ENCODE data around the gene CAMK2N1. TPM values are rescaled to one million over a fixed set of nuclear protein-coding genes. Genes with fewer than 3 reads are reported as not detected.

CAMK2N1 gene
- total and polyA plus RNA-seq, 12 donors: 0.89 to 68.7 (median 32.6) TPM

- TF ChIP-seq CTCF (IDR thresholded peaks at IDR 0.05) (no peak), POLR2A (IDR thresholded peaks at IDR 0.05) (no peak)
- intact Hi-C loops (cut with DNase I): no loop called here
- WGBS, 4 donors: 91 to 95% (median 93%) methylated on average over 7 of the region's 7 CpGs
- Histone ChIP-seq H3K36me3 (replicated peaks in 1 of 2) (no peaks in the 10 kb centered on the region), H3K4me1 (replicated peaks in 1 of 2) (no peaks in the 10 kb centered on the region), H3K4me3 (no peak overlapping the region), H3K27me3 (no peaks in the 10 kb centered on the region), H3K9me3 (replicated peaks in 1 of 3) (no peaks in the 10 kb centered on the region), H3K27ac (no peak overlapping the region)
- DNase-seq: no peak
Measured at GRCh38 chr1:20447794-20448193, 38.2 kb downstream of the CAMK2N1 start.

DNA sequence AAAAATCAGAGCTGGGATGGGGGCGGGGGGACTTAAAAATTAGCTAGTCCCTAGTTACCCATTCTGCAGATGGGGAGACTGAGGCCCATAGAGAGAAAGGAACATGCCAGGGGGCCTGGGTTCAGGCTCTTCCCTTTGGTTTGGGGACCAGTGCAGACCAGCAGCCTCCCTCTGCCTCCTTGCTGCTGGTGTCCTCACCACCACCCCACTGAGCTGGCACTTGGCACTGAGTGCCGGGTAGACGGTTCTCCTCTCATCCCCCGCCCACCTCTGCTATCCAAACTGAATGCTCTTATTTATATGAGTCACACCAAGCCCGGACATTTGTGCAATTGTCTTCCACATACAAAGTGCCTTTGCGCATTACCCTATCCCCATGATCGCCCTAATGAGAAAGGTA is 39.2 kb downstream of the CAMK2N1 start:
- Histone ChIP-seq H3K36me3 (replicated peaks in 1 of 2) (no peaks in the 10 kb centered on the region), H3K9me3 (replicated peaks in 1 of 3) (no peaks in the 10 kb centered on the region), H3K4me3 (no peak overlapping the region), H3K4me1 (replicated peaks in 1 of 2) (no peaks in the 10 kb centered on the region), H3K27me3 (no peaks in the 10 kb centered on the region), H3K27ac (no peak overlapping the region)
- TF ChIP-seq CTCF (IDR thresholded peaks at IDR 0.05): no peak
- no peak for TF ChIP-seq POLR2A (IDR thresholded peaks at IDR 0.05)
- intact Hi-C loops (cut with DNase I): no loop called here
- DNase-seq: no peak
- 65 to 79% (median 70%) methylated on average over 7 of the region's 7 CpGs for WGBS, 4 donors

- 73 to 79% (median 75%) methylated on average over 6 of the region's 6 CpGs for WGBS, 4 donors
- intact Hi-C loops (cut with DNase I): no loop called here
- H3K9me3 ChIP-seq (replicated peaks in 1 of 3): no peaks in the 10 kb centered on the region
- H3K27me3 ChIP-seq: no peaks in the 10 kb centered on the region
- H3K4me1 ChIP-seq (replicated peaks in 1 of 2): no peaks in the 10 kb centered on the region
- H3K36me3 ChIP-seq (replicated peaks in 1 of 2): no peaks in the 10 kb centered on the region
- TF ChIP-seq CTCF (IDR thresholded peaks at IDR 0.05) (no peak), POLR2A (IDR thresholded peaks at IDR 0.05) (no peak)
- H3K27ac ChIP-seq: no peak overlapping the region
- DNase-seq: no peak
- H3K4me3 ChIP-seq: no peak overlapping the region
Measured at GRCh38 chr1:20445956-20446355, 40.1 kb downstream of the CAMK2N1 start.

GRCh38 chr1:20443703-20444586 is 42.1 kb downstream of the CAMK2N1 start:
- Histone ChIP-seq H3K36me3 (replicated peaks in 1 of 2) (no peaks in the 10 kb centered on the region), H3K9me3 (replicated peaks in 1 of 3) (no peaks in the 10 kb centered on the region), H3K27me3 (no peaks in the 10 kb centered on the region), H3K4me1 (replicated peaks in 1 of 2) (no peaks in the 10 kb centered on the region), H3K27ac (no peak overlapping the region), H3K4me3 (no peak overlapping the region)
- no peak for TF ChIP-seq POLR2A (IDR thresholded peaks at IDR 0.05)
- 83 to 93% (median 91%) methylated on average over 10 to 11 of the region's 11 CpGs for WGBS, 4 donors
- intact Hi-C loops (cut with DNase I): no loop called here
- DNase-seq: no peak

All from adrenal gland (tissue), 12 donors.